Suppressor macrophage treated with lipopolysaccharide for 1 hour (primary cell): ENCODE measurements around the gene S100PBP.
"Not testable (repeated sequence)": the region's sequence is repeated elsewhere in the genome, so short reads cannot be mapped to it uniquely, and the experiment has no call there.

ENCODE experiments used
- DNase-seq, 3 donors: peaks; one replicate each; pipeline ENCODE4 v3.0.0-alpha.2; 2020 to 2022

Gene S100PBP

DNA sequence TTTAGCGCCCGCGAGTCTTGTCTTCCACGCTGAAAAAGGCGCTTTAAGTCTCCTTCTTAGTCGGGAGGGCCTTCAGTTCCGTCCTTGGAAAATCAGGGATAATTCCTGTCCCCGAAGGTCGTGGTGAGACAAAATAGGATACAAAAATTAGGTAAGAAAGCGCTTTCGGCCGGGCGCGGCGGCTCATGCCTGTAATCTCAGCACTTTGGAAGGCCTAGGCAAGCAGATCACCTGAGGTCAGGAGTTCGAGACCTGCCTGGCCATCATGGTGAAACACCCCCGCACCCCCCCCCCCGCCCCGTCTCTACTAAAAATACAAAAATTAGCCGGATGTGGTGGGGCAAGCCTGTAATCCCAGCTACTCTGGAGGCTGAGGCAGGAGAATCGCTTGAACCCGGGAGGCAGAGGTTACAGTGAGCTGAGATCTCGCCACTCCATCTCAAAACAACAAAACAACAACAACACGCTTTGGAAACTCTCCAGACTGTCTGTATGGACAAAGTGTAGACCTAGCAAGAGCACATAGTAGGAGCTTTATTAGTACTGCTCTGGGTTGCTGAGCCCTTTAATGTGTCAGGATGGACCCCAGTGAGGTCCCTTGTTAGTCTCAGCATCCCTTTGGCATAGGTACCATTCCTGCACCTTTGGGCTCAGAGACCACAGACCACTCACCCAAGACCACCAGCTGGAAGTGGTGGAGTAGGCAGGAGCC lies 84.5 kb downstream of the S100PBP start:
- no peak for DNase-seq

DNA sequence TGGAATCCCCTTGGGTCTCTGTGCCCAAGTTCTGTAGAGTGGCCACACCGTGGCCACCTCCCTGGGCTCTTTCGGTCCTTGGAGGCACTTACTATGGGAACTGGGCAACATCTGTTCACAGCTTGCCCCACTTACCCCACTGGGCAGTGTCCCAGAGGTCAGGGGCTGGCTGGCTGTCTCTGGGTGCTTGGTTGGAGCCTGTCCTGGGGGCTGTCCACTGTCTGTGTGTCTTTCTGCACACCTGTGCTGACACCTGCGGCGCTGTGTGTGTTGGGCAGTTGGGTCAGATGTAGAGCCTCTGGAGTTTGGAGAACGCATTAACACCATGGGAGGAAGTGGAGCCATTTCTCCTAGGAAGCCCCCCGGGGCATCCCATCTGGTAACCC lies 85.1 kb downstream of the S100PBP start:
- no peak for DNase-seq

DNA sequence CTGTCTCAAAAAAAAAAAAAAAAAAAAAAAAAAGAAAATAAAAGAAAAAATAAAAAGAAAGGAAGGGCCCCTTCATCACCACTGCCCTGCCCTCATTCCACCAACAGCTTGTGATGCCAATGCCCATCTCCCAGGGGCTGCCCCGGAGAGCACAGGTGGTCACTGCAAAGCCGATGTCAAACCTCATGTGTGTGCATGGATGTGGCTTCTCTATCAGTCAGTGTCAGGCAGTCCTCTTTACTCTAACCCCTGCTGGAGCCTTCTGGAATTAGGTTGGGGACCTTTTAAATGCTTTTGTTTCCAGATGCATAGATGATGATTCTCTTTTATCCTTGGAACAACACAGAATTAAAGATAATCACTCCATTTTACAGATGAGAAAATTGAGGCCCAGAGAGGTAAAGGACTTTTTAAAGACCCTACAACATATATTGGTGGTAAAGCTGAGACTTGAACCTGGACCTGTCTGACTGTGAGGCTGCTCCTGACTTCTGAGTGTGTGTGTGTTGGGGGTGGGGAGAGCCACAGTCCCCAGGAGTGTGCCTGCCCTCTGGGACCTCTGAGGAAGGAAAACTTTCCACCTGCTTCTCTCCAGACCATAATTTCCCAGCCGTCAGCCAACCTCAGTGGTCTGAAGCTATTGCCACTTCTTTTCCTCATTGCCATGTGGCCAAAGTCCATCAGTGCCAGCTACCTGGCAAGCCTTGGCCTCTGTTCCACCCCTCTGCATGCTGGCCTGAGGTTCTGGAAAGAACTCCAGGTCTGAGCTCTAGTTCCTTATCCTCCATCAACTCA lies 86.7 kb downstream of the S100PBP start:
- no peak for DNase-seq

DNA sequence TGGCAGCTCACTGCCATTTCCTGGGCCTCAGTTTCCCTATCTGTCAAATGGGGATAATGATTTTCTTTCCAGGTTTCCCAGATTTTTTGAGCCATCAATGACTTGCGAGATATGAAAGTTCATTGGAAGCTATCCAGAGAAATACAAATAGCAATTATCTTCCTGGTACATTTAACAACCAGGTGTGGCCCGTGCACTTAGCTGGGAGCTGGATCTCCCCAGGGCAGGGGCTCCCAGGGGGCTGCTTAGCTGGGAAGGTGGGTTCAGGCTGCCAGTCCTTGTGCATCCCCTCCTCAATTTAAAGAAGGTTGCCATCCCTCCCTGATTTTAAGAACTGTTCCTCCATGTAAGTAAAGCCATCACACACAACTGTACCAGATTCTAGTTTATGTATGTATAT lies 87.3 kb downstream of the S100PBP start:
- no peak for DNase-seq

DNA sequence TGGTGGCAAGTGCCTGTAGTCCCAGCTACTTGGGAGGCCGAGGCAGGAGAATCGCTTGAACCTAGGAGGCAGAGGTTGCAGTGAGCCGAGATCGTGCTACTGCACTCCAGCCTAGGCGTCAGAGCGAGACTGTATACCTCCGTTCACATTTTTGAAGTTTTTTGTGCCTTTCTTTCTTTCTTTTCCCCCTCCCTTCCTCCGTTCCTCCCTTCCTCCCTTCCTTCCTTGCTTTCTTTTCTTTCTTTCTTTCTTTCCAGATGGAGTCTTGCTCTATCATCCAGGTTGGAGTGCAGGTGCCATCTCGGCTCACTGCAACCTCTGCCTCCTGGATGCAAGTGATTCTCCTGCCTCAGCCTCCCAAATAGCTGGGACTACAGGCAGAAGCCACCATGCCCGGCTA lies 88.1 kb downstream of the S100PBP start:
- DNase-seq, result not testable (repeated sequence)

DNA sequence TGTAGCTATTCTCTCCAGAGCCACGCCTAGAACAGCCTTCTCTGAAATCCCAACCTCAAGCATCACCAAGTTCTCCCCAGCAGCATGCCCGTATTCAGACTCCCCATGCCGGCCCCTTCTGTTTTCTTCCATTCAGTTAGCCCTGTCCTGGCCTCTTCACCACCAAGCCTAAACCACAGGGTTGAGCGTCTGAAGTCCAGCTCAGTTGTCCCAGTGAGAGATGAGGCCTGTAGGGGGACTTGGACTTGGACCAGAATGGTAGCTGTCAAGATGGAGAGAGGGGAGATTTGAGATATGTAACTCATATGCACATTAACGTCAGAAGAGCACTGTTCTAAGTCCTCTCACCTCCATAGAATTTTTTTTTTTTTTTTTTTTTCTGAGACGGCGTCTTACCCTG lies 89.2 kb downstream of the S100PBP start:
- DNase-seq, result no peak

DNA sequence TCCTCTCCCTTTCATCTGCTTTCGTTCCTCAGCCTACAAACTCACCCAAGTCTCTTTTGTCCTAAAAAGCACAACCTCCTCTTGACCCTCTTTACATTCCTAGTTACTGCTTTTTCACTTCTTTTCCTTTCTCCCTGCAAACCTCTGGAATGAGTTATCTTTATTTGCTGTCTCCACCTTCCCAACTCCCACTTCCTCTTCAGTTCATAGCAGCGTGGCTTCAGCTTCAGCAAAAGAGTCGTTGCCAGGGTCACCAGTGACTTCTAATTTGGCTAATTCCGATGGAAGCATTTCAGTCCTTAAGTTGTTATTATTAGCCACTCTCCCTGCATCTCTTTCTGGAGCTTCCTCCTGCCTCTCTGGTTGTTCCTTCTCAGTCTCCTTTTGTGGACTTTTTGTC lies 90.0 kb downstream of the S100PBP start:
- DNase-seq, result no peak
